Effector memory CD8-positive, alpha-beta T cell (primary cell): Measurements from ENCODE around the gene ONECUT1.

ENCODE experiments used
- ATAC-seq: fragments of 150-1000 bp; cut with Tn5 transposase; replicated peaks from 2 replicates; pipeline ENCODE4 v1.10.0; 2021; ENCODE audit warnings: mild to moderate bottlenecking, moderate library complexity
- DNase-seq, 3 experiments: peaks; one replicate each; pipeline ENCODE4 v3.0.0; 2021
- H3K27ac Mint-ChIP-seq, 2 donors: one replicate each; pipeline ENCODE4 v1.8.0; 2022; ENCODE audit warnings: mild to moderate bottlenecking in 2 of 2, mixed read lengths in 2 of 2, moderate library complexity in 2 of 2
- H3K27me3 Mint-ChIP-seq, 2 donors: one replicate each; pipeline ENCODE4 v1.8.0; 2022; ENCODE audit warnings: mixed read lengths in 2 of 2
- H3K36me3 Mint-ChIP-seq: one replicate; pipeline ENCODE4 v1.8.0; 2022; ENCODE audit warnings: mild to moderate bottlenecking, moderate library complexity, mixed read lengths; ENCODE audit not compliant: insufficient read depth
- H3K4me1 Mint-ChIP-seq, 2 donors: one replicate each; pipeline ENCODE4 v1.8.0; 2022; ENCODE audit warnings: low read depth in 2 of 2, mixed read lengths in 2 of 2
- H3K4me3 Mint-ChIP-seq, 2 donors: one replicate each; pipeline ENCODE4 v1.8.0; 2022; ENCODE audit warnings: mild to moderate bottlenecking in 2 of 2, mixed read lengths in 2 of 2, moderate library complexity in 2 of 2
- H3K9me3 Mint-ChIP-seq, 2 donors: one replicate each; pipeline ENCODE4 v1.8.0; 2022; ENCODE audit warnings: mixed read lengths in 2 of 2

Gene ONECUT1

DNA sequence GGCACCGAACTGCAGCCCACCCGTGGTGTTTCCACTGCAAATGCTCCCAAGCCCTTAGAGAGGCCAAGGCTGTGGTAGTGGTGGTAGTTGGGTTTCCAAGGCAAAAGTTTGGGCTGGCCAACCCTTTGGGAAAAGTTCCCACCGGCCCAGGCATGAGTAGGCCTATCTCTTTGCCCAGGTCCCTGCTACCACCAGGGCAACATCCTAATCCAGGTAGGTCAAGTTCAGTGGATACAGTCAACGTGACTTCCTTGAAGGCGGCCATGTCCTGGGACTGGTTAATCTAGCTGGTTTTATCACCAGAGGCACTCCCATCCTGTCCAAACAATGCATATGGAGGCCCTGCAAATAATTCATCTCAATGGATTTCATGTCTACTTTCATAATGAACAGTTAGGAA, 1.6 kb upstream of the ONECUT1 start:
- peaks cover 18 to 20% of the 10 kb centered on the region in 2 donors for H3K4me1 Mint-ChIP-seq
- H3K4me3 Mint-ChIP-seq = no peak overlapping the region
- H3K36me3 Mint-ChIP-seq = peaks cover 26% of the 10 kb centered on the region
- no peak overlapping the region for H3K27ac Mint-ChIP-seq
- ATAC-seq (no peak), DNase-seq (no peak)
- peaks cover 85 to 94% of the 10 kb centered on the region in 2 donors for H3K27me3 Mint-ChIP-seq
- H3K9me3 Mint-ChIP-seq = no peaks in the 10 kb centered on the region

DNA sequence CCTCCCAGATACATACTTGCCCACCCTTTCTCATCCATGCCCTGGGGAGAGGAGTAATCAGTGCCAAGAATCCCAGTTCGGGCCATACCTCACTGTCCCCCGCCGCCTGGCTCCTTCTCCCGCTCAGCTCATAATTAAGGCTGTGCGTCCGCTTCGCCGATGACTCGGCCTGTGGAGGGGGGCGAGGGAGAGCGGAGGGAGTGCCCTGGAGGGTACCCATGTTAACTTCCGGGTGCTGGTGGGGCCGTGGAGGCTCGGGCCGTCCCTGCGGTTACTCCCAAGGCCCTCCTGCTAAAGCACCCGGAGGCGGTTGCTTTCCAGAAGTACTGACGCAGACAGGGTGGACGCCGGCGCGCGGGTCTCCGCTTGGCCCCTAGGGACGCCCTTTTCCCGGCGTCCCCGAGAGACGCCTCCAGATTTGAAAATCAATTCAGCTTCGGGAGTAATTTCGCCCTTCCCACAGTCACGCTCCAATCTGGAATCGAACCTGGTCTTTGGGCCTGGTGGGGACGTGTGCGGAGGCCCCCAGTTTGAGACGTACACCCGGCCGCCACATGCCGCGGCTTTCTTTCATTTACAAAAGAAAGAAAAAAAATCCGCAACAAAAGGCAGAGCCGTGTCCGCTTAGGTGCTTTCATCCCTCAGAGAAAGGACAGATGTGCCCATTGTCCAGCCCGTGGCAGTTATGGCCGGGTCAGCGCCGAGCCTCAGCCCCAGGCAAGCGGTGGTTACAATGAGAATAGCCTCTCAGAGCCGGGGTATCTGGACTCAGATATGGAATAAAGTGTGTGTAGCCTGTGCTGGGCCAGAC, 1.0 kb upstream of the ONECUT1 start:
- H3K4me3 Mint-ChIP-seq = peak overlapping the region; percentile 69 to 71
- H3K4me1 Mint-ChIP-seq = peaks cover 18 to 20% of the 10 kb centered on the region in 2 donors
- ATAC-seq (no peak), DNase-seq (no peak)
- H3K27ac Mint-ChIP-seq = no peak overlapping the region
- H3K27me3 Mint-ChIP-seq = peaks cover 85 to 94% of the 10 kb centered on the region in 2 donors
- H3K36me3 Mint-ChIP-seq = peaks cover 26% of the 10 kb centered on the region
- no peaks in the 10 kb centered on the region for H3K9me3 Mint-ChIP-seq

DNA sequence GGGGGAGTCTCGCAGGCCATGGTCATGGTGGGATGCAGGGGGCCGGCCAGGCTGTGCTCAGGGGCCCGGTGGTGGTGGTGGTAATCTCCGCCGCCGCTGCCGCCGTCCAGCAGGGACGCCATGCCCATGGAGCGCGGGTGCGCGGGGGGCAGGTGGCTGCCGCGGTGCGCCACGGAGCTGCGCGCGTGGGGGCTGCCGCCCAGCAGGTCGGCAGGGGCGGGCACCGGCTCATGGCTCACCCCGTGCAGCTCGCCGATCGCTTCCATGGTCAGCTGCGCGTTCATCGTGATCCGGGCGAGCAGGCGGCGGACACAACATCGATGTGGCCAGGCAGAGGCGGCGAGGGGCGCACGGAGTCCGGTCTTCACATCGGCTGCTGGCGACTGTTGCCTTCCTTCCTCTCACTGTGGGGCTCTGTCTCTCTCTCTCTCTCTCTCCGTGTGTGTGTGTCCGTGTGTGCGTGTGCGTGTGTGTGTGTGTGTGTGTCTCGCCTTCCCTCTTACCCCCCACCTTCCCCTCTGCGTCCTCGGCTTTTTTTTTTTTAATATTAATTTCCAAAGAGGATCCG, 451 bp downstream of the ONECUT1 start:
- Mint-ChIP-seq H3K4me3 (peak overlapping the region; percentile 69 to 71), H3K4me1 (peaks cover 14 to 16% of the 10 kb centered on the region in 2 donors), H3K27ac (no peak overlapping the region), H3K9me3 (no peaks in the 10 kb centered on the region), H3K36me3 (peaks cover 30% of the 10 kb centered on the region), H3K27me3 (peaks cover 85 to 94% of the 10 kb centered on the region in 2 donors)
- DNase-seq (no peak), ATAC-seq (peak; percentile 24)

DNA sequence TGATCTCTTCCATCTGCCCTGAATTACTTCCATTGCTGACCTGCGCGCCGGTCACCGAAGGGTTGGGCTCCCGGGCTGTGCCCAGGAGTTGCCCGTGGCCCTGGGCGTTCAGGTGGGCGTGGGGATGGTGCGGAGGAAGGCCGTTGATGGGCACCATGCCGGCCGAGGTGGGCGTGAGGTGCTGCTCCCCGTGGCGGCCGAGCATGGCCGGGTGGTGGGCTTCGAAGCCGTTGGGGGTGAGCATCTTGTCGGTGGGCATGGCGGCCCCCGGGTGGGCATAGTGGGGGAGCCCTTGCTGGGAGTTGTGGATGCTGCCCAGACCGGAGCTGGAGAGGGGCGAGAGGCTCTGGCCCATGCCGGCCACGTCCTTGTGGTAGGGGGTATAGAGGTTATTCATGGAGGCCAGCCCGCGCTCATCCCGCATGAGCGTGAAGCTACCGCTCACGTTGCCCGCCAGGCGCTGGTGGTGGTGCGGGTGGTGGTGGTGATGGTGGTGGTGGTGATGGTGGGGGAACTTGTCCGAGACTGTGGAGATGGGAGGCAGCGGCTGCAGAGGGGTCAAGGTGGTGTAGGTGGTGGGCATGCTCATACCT, 1.0 kb downstream of the ONECUT1 start:
- Mint-ChIP-seq H3K27me3 (peaks cover 85 to 94% of the 10 kb centered on the region in 2 donors), H3K4me1 (peaks cover 9 to 12% of the 10 kb centered on the region in 2 donors), H3K36me3 (peaks cover 26% of the 10 kb centered on the region), H3K4me3 (peak overlapping the region; percentile 69 to 71), H3K9me3 (no peaks in the 10 kb centered on the region), H3K27ac (no peak overlapping the region)
- no peak for ATAC-seq
- DNase-seq = no peak

DNA sequence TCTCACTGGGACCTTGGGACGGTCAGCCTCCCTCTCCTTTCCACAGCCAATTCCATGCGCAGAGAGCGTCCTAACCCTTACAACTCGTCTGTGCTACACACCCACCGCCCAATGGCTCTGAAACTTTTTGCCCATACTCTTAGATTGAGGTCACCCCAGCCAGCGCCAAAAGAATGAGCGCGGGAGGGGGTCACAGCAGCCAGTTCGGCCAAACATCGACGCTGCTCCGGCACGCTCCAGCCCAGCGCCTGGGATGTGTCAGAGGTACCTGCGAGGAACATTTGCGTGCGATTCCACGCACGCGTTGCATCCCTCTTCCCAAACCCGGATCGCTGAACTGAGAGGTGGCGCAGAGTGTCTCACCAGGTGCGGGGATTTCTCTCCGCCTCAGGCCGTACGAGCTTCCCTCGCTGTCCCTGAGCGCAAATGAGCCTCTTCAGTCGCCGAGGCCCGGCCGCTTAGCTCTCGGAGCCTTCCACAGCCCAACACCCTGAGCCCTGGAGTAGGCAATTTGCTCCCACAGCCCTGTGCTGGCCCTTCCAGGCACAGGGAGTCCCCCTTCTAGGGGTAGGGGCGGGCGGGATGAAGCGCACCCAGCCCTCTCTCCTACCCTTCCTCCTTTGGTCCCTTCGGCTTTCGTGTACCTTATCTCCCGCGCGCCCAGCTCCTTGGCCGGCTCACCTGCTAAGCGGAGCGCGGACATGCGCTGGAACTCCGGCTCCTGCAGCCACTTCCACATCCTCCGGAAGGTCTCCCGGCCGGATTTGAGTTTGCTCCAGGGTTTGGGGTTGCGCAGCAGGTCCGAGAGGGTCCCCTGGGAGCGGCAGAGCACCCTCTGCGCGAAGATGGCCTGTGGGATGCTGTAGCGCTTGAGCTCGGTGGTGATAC, 1.8 kb downstream of the ONECUT1 start:
- Mint-ChIP-seq H3K36me3 (peaks cover 26% of the 10 kb centered on the region), H3K9me3 (no peaks in the 10 kb centered on the region), H3K4me3 (peak overlapping the region in 1 of 2 donors; percentile 69), H3K27me3 (peaks cover 85 to 94% of the 10 kb centered on the region in 2 donors), H3K27ac (no peak overlapping the region), H3K4me1 (peaks cover 10 to 12% of the 10 kb centered on the region in 2 donors)
- DNase-seq (no peak), ATAC-seq (no peak)

DNA sequence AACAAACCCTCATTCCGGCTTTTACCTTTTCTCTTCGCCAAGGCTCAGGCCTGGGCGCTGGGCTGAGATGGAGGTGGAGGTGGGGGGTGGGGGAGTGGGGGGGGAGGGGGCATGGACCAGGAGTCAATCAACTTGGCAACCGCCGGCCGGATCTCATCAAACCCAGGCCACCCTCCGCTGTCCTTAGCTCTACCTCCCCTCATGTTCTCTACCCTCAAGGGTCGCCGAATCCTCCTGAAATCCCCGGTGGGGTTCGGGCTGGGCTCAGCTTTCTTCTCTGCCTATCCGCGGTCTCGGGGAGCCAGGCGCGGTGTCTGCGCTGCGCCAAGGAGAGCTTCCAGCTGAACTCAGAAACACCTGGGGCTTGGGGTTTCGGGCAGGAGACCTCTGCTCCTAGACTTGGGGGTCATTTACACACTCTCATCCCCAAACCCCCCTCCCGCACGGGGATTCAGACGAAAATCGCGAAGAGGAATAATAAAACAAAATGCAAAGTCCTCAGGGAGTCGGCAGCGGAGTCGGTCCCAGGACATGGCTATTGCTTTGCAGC, 2.5 kb downstream of the ONECUT1 start:
- ATAC-seq (no peak), DNase-seq (no peak)
- H3K4me1 Mint-ChIP-seq = peaks cover 12 to 13% of the 10 kb centered on the region in 2 donors
- no peak overlapping the region for H3K27ac Mint-ChIP-seq
- H3K27me3 Mint-ChIP-seq = peaks cover 85 to 94% of the 10 kb centered on the region in 2 donors
- H3K9me3 Mint-ChIP-seq = no peaks in the 10 kb centered on the region
- H3K4me3 Mint-ChIP-seq = peak overlapping the region in 1 of 2 donors; percentile 69
- H3K36me3 Mint-ChIP-seq = peaks cover 26% of the 10 kb centered on the region

DNA sequence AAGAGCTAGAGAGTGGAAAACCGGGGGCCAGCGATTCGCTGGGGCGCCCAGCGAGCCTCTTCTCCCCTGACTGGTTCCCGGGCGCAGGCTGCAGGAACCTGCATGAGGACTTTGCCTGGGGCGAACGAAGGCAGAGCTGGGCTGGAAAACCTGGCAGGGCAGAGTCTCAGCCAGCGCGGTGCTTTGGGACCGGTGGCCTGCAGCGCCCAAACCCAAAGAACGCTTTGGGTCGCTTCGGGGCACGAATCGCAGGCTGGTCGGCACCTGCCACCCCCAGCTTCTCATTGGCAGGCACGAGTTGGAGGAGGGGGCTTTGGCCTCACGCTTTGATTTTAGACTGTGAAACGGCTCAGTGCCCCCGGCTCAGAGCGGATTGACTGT, 3.0 kb downstream of the ONECUT1 start:
- Mint-ChIP-seq H3K4me1 (peaks cover 12 to 13% of the 10 kb centered on the region in 2 donors), H3K9me3 (no peaks in the 10 kb centered on the region), H3K27me3 (peaks cover 83 to 91% of the 10 kb centered on the region in 2 donors), H3K36me3 (peaks cover 26% of the 10 kb centered on the region), H3K27ac (no peak overlapping the region), H3K4me3 (no peak overlapping the region)
- DNase-seq = no peak
- no peak for ATAC-seq

DNA sequence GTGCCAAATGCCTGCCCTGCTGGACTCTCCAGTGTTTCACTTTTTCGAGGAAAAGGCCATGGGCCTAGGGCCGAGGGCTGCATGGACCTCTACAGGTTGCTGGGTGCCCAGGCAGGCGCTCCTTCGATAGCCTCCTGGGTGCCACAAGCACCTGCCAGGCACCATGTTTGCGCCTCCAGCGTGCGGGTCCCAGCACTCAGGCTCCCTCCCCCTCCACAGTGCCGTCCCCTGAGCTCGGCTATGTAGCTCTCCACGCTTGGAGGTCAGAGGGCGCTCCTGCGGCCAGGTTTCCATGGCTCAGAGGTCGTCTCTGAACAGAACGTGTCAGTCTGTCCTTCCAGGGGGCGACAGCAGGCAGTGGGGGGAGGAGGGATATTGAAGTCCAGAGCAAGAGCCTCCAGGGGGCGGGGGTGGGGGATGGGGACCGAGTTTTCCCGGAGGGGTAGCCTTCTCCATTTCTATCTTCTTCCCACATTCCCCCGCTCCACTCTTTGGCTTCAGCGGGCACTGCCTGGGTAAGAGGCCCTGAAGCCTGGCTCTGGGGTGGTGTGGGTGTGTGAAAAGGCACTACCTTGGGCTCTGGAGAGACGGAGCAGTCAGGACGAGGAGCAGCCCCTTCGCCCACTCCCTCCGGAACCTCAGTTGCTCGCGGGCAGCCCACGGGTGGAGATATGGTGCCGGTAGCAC, 3.6 kb downstream of the ONECUT1 start:
- ATAC-seq (no peak), DNase-seq (no peak)

DNA sequence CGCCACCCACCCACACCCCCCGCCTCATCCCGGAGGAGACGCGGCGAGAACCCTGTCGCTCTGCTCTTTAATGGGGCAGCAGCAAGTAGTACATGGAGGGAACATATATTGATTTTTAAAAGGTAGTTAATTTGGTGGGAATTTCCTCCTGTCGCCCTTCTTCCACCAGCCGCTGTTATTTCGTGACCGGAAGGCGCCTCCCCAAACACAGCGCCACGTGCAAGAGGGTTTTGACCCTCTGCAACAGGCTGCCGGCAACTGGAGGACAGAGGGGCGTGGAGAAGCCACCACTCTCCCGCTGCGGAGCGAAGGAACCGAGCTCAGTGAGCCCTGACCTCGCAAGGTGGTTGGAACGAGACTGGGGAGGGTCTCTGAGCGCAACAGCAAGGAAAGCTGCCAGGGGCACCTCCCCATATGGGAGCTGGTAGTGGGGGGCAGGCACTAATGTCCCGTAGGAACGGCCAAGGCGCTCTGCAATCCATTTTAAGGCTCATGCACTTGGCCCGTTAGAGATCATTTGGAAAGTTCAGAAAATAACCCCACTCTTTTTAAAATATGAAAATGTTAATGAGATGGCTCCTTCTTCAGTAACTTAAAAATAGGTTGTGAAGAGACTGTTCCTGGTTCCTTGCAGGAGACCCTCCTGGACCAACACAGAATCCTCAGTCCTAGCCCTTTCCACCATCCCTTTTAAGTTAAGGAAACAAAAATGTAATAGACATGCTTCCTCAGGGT, 4.3 kb downstream of the ONECUT1 start:
- no peak for ATAC-seq
- Mint-ChIP-seq H3K27ac (no peak overlapping the region), H3K27me3 (peaks cover 82 to 88% of the 10 kb centered on the region in 2 donors), H3K4me1 (peaks cover 12 to 13% of the 10 kb centered on the region in 2 donors), H3K4me3 (peak overlapping the region in 1 of 2 donors; percentile 41), H3K9me3 (no peaks in the 10 kb centered on the region), H3K36me3 (peaks cover 26% of the 10 kb centered on the region)
- DNase-seq = no peak

More for the DNA sequence above, 3.6 kb downstream of the ONECUT1 start:
- H3K27me3 Mint-ChIP-seq = peaks cover 81 to 88% of the 10 kb centered on the region in 2 donors
- no peak overlapping the region for H3K4me3 Mint-ChIP-seq
- no peaks in the 10 kb centered on the region for H3K9me3 Mint-ChIP-seq
- no peak overlapping the region for H3K27ac Mint-ChIP-seq
- peaks cover 12 to 13% of the 10 kb centered on the region in 2 donors for H3K4me1 Mint-ChIP-seq
- peaks cover 26% of the 10 kb centered on the region for H3K36me3 Mint-ChIP-seq

DNA sequence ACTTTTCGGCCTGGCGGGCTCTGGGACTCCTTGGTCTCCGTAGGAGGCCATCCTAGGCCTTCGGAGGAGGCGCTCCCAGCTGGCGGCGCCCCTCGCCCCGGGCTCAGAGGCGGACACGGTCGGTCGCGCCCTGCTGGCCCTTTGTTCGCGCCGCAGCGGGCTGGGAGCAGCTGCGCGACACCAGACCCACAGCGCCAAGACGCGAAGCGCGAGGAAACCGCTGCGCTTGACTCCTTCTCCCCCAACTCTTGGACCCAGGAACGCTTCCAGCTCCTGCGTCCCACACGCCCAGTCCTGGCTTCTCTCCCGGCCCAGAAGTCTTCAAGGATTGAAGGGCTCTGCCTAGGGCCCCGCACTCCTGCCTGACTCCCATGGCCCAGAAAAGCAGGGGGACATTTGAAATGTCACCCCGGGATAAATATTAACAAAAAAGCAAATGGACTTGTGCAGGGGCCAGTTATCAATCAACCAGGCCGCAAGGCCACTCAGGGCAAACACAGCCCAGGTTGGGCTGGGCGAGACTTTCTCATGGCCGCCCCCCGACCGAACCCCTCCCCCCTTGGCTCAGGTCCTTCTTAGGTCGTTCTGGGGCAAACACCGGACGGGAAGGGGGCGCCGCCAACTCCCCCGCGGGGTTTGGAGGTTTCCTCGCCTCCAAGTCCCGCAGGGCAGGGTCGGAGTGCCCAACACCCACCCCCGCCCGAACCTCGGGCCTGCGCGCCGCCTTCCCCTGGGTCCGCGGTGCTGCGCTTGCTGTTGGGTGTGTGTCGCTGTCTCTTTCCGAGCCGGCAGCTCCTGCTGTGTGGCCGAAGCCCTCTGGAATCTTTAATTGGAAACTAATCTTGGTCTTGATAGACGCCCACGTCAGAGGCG, 5.1 kb downstream of the ONECUT1 start:
- Mint-ChIP-seq H3K27ac (no peak overlapping the region), H3K27me3 (peaks cover 89 to 92% of the 10 kb centered on the region in 2 donors), H3K36me3 (peaks cover 23% of the 10 kb centered on the region), H3K9me3 (no peaks in the 10 kb centered on the region), H3K4me1 (peaks cover 15 to 16% of the 10 kb centered on the region in 2 donors), H3K4me3 (peak overlapping the region in 1 of 2 donors; percentile 45)
- ATAC-seq (no peak), DNase-seq (no peak)
